OCI-LY7 (cell line): ENCODE measurements around the gene USP38.

Experiments used
- CTCF ChIP-seq: fragments of 200-600 bp; sonication (generic); conservative IDR thresholded peaks from 2 replicates; pipeline ENCODE4 v1.5.1; 2014; ENCODE audit warnings: mild to moderate bottlenecking, antibody characterized with exemption, low read length, moderate library complexity, mixed read lengths
- EZH2phosphoT487 ChIP-seq: fragments of 200-600 bp; sonication (generic); IDR thresholded peaks from 2 replicates; pipeline ENCODE4 v1.6.1; 2018; ENCODE audit warnings: low read depth, borderline replicate concordance, mild to moderate bottlenecking, mixed run types, antibody characterized with exemption, low read length, moderate library complexity, mixed read lengths

DNA sequence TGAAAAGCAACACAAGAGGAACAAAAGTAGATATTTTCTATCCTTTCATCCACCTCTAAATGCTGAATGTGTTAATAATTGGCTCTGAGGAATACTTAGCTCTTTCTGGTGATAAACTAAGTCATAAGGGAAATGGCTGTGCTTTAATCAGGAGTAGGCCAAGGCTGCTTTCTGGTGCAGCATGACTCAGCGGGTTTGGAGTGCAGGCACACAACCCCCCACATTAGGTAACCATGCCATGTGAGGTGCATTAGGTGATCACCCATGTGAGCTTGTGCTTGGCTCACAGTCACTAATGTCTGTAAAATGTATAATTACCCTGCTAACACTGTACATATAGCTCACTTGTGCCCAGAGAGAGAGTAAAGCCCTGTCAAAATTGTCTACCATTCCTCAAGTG is 57.2 kb downstream of the USP38 start:
- TF ChIP-seq CTCF (no peak), EZH2phosphoT487 (no peak)
